SU-DHL-6 (cell line): ENCODE measurements around the gene ACAT2.

Experiments used
- H2AFZ ChIP-seq: fragments of 200-600 bp; sonication (generic); 2 replicates; pipeline ENCODE4 v1.6.1; 2014; ENCODE audit warnings: low read depth, mild to moderate bottlenecking, moderate library complexity, mixed read lengths, antibody characterized with exemption, low read length; ENCODE audit not compliant: severe bottlenecking
- H3F3A ChIP-seq: fragments of 200-600 bp; shearing (Covaris generic); 2 replicates; pipeline ENCODE4 v1.6.0; 2016; ENCODE audit warnings: antibody characterized with exemption, mild to moderate bottlenecking; ENCODE audit not compliant: insufficient read depth
- H3K27ac ChIP-seq: fragments of 200-600 bp; sonication (generic); 2 replicates; pipeline ENCODE4 v1.5.1; 2016; ENCODE audit warnings: low read depth, mild to moderate bottlenecking, low read length, moderate library complexity, mixed read lengths
- H3K27me3 ChIP-seq: fragments of 200-600 bp; sonication (generic), shearing (Covaris generic); 2 replicates; pipeline ENCODE4 v1.6.0; 2014; ENCODE audit warnings: mild to moderate bottlenecking, low read length
- H3K36me3 ChIP-seq: fragments of 200-600 bp; sonication (generic); 2 replicates; pipeline ENCODE4 v1.6.1; 2014; ENCODE audit warnings: mild to moderate bottlenecking, low read length, mixed read lengths
- H3K4me2 ChIP-seq: fragments of 300-600, 200-600 bp; shearing (Covaris generic), sonication (generic); 2 replicates; pipeline ENCODE4 v1.6.0; 2014; ENCODE audit warnings: low read length, low read depth, mild to moderate bottlenecking; ENCODE audit not compliant: poor library complexity, severe bottlenecking
- H3K4me3 ChIP-seq: fragments of 200-600 bp; sonication (generic); 2 replicates; pipeline ENCODE4 v1.5.1; 2014; ENCODE audit warnings: antibody characterized with exemption, low read length, mild to moderate bottlenecking, mixed read lengths; ENCODE audit not compliant: insufficient read depth, poor library complexity, severe bottlenecking
- H3K79me2 ChIP-seq: fragments of 200-600 bp; sonication (generic); 2 replicates; pipeline ENCODE4 v1.6.1; 2014; ENCODE audit warnings: mild to moderate bottlenecking, low read length, moderate library complexity; ENCODE audit not compliant: insufficient read depth
- H3K9ac ChIP-seq: fragments of 200-600 bp; sonication (generic); 2 replicates; pipeline ENCODE4 v1.7.0; 2014; ENCODE audit warnings: mild to moderate bottlenecking, low read length
- H3K9me2 ChIP-seq: fragments of 200-600 bp; sonication (generic); replicated peaks from 2 replicates; pipeline ENCODE4 v1.6.1; 2014; ENCODE audit warnings: low read length; ENCODE audit not compliant: insufficient read depth
- H3K9me3 ChIP-seq: fragments of 200-600 bp; sonication (generic); 2 replicates; pipeline ENCODE4 v1.6.1; 2014; ENCODE audit warnings: low read length, mixed read lengths; ENCODE audit not compliant: insufficient read depth
- H4K20me1 ChIP-seq: fragments of 200-600 bp; sonication (generic); 2 replicates; pipeline ENCODE4 v1.6.1; 2014; ENCODE audit warnings: low read depth, mild to moderate bottlenecking, antibody characterized with exemption, low read length, moderate library complexity, mixed read lengths
- EZH2phosphoT487 ChIP-seq: fragments of 200-600 bp; sonication (generic), shearing (Covaris generic); conservative IDR thresholded peaks from 2 replicates; pipeline ENCODE4 v1.6.1; 2018; ENCODE audit warnings: mild to moderate bottlenecking, antibody characterized with exemption, low read length, moderate library complexity, mixed read lengths
- TF ChIP-seq, protein P1 (sequence below): fragments of 200-600 bp; sonication (generic); IDR thresholded peaks from one replicate; pipeline ENCODE4 v1.5.1; 2017; ENCODE audit warnings: antibody characterized with exemption, mild to moderate bottlenecking, low read length, moderate library complexity; ENCODE audit not compliant: insufficient read depth, poor library complexity, severe bottlenecking

Gene ACAT2

DNA sequence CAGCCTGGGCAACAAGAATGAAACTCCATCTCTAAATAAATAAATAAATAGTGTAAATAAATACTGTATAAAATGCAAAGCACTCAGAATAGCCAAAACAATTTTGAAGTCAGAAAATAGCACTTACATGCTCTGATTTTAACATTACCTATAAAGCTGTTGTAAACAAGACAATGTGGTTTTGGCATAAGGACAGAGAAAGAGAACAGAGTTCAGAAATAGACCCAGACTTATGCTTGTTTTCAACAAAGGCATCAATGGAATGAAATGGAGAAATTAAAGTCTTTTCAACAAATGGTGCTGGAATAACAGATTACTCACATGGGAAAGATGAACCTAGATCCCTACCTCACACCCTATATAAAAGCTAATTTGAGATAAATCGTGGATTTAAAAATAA is 10.4 kb downstream of the ACAT2 start:
- Histone ChIP-seq H3F3A (peaks cover 25% of the 10 kb centered on the region), H3K27me3 (no peaks in the 10 kb centered on the region), H3K4me2 (no peak overlapping the region), H3K36me3 (peaks cover 55% of the 10 kb centered on the region), H3K9me3 (no peaks in the 10 kb centered on the region), H3K9me2 (no peaks in the 10 kb centered on the region), H2AFZ (no peak overlapping the region), H3K4me3 (no peak overlapping the region), H3K27ac (no peak overlapping the region), H3K79me2 (no peaks in the 10 kb centered on the region), H3K9ac (no peak overlapping the region), H4K20me1 (no peaks in the 10 kb centered on the region)
- no peak for TF ChIP-seq EZH2phosphoT487
- TF ChIP-seq, protein P1, sequence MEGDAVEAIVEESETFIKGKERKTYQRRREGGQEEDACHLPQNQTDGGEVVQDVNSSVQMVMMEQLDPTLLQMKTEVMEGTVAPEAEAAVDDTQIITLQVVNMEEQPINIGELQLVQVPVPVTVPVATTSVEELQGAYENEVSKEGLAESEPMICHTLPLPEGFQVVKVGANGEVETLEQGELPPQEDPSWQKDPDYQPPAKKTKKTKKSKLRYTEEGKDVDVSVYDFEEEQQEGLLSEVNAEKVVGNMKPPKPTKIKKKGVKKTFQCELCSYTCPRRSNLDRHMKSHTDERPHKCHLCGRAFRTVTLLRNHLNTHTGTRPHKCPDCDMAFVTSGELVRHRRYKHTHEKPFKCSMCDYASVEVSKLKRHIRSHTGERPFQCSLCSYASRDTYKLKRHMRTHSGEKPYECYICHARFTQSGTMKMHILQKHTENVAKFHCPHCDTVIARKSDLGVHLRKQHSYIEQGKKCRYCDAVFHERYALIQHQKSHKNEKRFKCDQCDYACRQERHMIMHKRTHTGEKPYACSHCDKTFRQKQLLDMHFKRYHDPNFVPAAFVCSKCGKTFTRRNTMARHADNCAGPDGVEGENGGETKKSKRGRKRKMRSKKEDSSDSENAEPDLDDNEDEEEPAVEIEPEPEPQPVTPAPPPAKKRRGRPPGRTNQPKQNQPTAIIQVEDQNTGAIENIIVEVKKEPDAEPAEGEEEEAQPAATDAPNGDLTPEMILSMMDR, result no peak

- Histone ChIP-seq H3K27me3 (no peaks in the 10 kb centered on the region), H3K27ac (no peak overlapping the region), H3K9ac (no peak overlapping the region), H3K79me2 (peaks cover 11% of the 10 kb centered on the region), H3K36me3 (peaks cover 63% of the 10 kb centered on the region), H3K9me3 (no peaks in the 10 kb centered on the region), H3K9me2 (no peaks in the 10 kb centered on the region), H2AFZ (no peak overlapping the region), H3K4me2 (no peak overlapping the region), H3K4me3 (no peak overlapping the region), H4K20me1 (peaks cover 17% of the 10 kb centered on the region), H3F3A (peaks cover 74% of the 10 kb centered on the region)
- no peak for TF ChIP-seq EZH2phosphoT487
- TF ChIP-seq, protein P1, result no peak
These were observed 15.5 kb downstream of the ACAT2 start for GRCh38 chr6:159777240-159777904.

DNA sequence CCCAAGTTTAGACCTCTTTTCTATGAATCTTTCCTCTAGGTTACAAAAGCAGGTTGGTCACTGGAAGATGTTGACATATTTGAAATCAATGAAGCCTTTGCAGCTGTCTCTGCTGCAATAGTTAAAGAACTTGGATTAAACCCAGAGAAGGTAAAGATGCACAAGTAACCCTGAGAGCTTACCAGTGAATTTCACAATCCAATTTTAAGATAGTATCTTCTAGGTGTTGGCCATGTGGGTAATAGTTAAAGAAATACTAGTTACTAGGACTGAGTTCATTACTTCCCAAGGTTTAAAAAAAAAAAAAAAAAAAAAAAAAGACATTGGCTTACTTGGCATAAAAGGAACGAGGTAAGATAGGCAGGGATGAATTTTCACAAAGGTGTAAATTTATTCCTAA is 16.3 kb downstream of the ACAT2 start:
- no peaks in the 10 kb centered on the region for H3K27me3 ChIP-seq
- peaks cover 79% of the 10 kb centered on the region for H3F3A ChIP-seq
- no peak overlapping the region for H3K27ac ChIP-seq

More for the DNA sequence above, 16.3 kb downstream of the ACAT2 start:
- Histone ChIP-seq H3K36me3 (peaks cover 67% of the 10 kb centered on the region), H3K9me3 (no peaks in the 10 kb centered on the region), H3K9ac (no peak overlapping the region), H3K9me2 (no peaks in the 10 kb centered on the region), H2AFZ (no peak overlapping the region), H3K4me2 (no peak overlapping the region), H3K4me3 (no peak overlapping the region), H4K20me1 (peaks cover 17% of the 10 kb centered on the region), H3K79me2 (peaks cover 17% of the 10 kb centered on the region)
- no peak for TF ChIP-seq EZH2phosphoT487
- TF ChIP-seq, protein P1, result no peak
